Measurements from ENCODE around the gene DEFB131B.
"Not testable (repeated sequence)": the region's sequence is repeated elsewhere in the genome, so short reads cannot be mapped to it uniquely, and the experiment has no call there.

DEFB131B gene

DNA sequence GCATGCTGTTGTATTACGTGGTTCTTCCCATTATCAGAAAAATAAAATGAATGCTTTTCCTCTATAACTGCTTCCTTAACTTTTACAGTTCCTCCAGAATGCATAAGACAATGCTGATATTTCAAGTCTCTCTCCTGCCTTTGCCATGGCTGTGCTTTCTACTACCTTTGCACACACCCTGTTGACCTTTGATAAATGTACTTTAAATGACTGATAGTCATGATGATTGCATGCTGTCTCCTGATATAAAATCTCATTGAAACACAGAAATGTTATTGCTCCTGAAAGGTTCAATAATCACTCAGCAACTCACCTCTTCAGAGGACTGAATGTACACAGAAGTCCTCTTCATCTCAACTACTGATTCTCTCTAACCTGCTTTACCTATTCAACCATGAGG, at the start of gene DEFB131B:
TSS of gene DEFB131B (plus strand) at position 395 of the 400 bp plus-strand sequence. CDS start at position 395, 0 bp downstream.
- DNase-seq (ENCODE audit: low spot score) = not testable (repeated sequence)

DNA sequence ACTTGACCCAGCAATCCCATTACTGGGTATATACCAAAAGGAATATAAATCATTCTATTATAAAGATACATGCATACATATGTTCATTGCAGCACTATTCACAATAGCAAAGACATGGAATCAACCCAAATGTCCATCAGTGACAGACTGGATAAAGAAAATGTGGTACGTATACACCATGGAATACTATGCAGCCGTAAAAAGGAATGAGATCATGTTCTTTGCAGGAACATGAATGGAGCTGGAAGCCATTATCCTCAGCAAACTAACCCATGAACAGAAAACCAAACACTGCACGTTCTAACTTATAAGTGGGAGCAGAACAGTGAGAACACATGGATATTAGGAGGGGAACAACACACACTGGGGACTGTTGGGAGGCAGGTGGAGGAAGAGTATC, 49.0 kb upstream of the DEFB131B start:
- not testable (repeated sequence) for DNase-seq (ENCODE audit: low spot score)

GRCh38 chr11:71829686-71830085, 48.6 kb upstream of the DEFB131B start:
- not testable (repeated sequence) for DNase-seq (ENCODE audit: low spot score)

- not testable (repeated sequence) for DNase-seq (ENCODE audit: low spot score)
Observed at GRCh38 chr11:71832811-71833210, 45.4 kb upstream of the DEFB131B start, which contains the start of gene DEFB108B. TSS of gene DEFB108B (plus strand) at chr11:71833200. CDS start at chr11:71833200, 0 bp downstream.

DNA sequence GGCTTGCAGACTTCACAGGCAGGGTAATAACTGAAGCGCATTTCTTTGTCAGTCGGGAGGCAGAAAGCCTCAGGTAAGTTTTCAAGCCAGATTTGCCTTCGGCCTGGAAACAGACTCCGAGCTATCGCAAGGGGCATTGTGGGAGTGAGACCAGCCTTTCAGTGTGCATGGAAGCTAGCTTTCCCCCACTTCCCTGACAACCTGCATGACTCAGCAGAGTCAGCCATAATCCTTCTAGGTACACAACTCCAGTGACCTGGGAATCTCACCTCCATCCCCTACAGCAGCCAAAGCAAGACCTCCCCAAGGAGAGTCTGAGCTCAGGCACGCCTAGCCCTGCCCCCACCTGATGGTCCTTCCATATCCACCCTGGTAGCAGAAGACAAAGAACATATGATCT, 35.5 kb upstream of the DEFB131B start:
- not testable (repeated sequence) for DNase-seq (ENCODE audit: low spot score)

DNA sequence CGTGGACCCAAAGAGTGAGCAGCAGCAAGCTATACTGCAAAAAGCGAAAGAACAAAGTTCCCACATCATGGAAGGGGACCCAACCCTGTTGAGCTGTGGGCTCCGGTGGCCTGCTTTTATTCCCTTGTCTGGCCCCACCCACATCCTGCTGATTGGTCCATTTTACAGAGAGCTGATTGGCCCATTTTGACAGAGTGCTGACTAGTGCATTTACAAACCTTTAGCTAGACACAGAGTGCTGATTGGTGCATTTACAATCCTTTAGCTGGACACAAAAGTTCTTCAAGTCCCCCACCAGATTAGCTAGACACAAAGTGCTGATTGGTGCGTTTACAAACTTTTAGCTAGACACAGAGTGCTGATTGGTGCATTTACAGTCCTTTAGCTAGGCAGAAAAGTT, 34.9 kb upstream of the DEFB131B start:
- DNase-seq (ENCODE audit: low spot score) = not testable (repeated sequence)

- no peak for DNase-seq (ENCODE audit: low spot score)
Observed at GRCh38 chr11:71843858-71844257, 34.4 kb upstream of the DEFB131B start.

DNA sequence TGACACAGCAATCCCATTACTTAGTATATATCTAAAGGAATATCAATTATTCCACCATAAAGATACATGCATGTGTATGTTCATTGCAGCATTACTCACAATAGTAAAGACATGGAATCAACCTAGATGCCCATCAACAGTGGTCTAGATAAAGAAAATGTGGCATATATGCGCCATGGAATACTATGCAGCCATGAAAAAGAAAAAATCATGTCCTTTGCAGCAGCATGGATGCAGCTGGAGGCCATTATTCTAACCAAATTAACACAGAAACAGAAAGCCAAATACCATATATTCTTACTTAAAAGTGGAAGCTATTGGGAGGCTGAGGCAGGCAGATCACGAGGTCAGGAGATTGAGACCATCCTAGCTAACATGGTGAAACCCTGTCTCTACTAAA, 24.4 kb upstream of the DEFB131B start:
- DNase-seq (ENCODE audit: low spot score) = not testable (repeated sequence)

DNA sequence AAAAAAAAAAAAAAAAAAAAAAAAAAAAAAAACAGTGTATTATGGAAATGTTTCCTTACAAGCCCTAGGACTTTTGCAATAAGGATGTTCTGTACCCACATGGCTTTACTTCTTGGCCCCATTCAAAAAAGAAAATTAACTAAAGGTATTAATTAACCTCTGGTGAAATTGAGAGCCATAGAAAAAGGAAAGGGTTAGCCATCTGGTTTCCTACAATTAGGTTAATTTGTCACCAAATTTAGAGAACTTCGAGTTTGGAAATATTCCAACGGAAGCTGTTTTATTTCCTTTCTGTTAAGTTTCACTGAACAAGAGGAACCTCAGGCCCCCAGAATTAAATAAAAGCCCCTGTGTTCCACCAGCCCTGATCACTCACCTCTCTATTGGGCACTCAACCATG, 22.4 kb upstream of the DEFB131B start:
- DNase-seq (ENCODE audit: low spot score) = not testable (repeated sequence)

DNA sequence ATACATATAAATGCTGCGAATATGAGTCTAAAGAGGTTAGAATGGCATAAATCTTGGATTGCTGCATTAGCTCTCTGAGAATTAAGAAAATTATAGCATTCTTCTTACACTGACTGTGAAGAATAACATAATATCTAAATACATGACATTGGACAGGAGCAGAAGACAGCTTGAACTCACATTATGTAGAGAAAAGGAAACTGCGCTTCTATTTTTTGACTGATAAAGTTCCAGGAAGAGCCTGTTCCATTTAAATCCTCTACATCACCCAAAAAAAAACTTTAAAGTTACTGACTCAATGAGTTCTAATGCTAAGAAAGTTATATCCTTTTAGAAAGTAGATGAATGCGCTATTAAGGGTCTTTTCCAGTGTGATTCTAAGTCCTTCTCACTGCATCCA, 17.4 kb upstream of the DEFB131B start:
- not testable (repeated sequence) for DNase-seq (ENCODE audit: low spot score)

DNA sequence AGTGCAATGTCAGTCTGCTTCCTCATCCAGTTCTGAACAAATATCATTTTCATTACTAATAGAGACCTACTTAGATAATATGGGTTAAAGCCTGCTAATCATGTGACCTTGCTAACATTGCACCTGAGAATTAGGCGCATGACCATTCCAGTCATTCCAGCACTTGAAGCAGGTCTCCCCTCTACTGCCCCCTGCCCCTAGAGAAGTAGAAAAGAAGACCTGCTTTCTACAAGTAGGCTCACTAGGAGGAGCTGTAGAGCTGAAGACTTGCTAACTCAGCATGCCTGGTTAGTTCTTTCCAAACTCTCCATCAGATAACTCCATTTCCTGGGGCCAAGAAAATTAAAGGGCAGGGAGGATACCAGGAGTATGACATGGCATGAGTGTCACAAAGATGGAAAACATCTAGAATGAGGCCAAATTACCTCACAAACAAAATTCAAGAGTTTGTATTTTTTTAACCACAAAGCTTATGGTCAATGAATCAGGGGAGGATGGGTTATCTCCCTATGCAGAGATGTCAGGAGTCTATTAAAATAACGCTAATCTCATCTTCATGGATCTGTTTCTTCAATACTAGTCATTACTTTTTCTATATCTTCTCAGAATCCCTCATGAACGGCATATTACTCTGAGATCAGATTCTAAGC, 14.2 kb upstream of the DEFB131B start:
- DNase-seq (ENCODE audit: low spot score) = peak; percentile 23

DNA sequence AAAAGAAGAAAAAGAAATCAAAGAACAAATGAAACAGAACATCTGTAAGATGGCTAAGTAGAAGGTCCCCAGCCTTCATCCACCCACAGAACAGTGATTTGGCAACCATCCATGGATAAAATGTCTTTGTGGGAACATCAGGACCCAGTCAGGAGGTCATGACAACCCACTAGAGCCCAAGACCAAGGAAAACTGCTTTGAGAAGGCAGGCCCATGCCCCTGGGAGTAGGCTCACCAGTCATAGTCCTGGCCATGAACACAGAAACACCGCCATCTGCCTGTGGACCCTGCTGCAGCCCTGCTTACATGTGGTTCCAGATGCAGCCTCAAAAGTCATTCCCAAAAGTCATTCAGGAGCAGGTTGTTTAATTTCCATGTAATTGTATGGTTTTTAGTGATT, 11.0 kb upstream of the DEFB131B start:
- DNase-seq (ENCODE audit: low spot score) = not testable (repeated sequence)

DNA sequence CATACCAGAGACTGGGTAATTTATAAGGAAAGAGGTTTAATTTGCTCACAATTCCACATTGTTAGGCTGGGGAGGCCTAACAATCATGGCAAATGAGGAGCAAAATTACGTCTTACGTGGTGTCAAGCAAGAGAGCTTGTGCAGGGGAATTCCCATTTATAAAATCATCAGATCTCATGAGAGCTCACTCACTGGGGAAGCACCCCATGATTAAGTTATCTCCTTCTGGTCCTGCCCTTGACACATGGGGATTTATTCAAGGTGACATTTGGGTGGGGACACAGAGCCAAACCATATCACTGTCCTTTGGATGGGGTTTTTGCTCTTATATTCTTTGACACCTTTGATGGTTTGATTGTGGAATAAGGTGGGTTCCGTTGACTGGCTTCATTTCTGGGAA, 8.3 kb upstream of the DEFB131B start:
- DNase-seq (ENCODE audit: low spot score) = not testable (repeated sequence)

- not testable (repeated sequence) for DNase-seq (ENCODE audit: low spot score)
Observed at GRCh38 chr11:71870661-71871060, 7.6 kb upstream of the DEFB131B start.

DNA sequence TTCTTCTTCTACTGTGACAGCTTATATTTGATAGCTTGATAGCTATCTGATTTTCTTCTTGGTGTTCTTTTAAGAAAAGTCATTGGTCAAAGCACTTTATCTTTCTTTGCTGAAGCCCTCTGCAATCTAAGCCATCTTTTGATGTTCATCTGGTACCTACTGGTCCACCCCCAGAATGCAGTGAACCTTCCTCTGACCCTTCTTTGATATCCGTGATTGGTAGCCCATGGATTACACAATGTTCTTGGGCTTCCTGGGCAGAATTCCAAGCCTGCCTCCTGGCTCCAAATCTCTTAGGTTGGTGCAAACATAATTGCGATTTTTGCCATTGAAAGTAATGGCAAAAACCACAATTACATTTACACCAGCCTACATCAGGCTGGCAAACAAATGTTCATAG, 2.0 kb upstream of the DEFB131B start:
- DNase-seq (ENCODE audit: low spot score) = not testable (repeated sequence)

DNA sequence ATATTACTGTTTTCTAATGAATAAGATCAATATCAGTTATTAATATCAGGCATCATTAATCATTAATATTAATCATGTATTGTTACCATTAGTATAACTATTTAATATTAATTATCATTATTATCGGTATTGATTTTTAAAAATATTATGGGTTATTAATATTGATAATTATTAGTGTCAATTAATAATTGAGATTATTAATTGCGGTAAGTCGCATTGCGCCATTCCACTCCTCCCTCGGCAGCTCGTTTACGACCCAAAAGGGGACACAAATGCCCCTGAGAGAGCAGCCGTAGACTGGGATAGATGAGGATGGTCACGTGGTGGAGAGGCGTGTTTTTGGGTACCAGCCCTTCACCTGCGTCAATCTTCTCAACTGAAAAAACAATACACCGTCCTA, 7.6 kb downstream of the DEFB131B start:
- not testable (repeated sequence) for DNase-seq (ENCODE audit: low spot score)

GRCh38 chr11:71888335-71889010, 10.2 kb downstream of the DEFB131B start:
- DNase-seq (ENCODE audit: low spot score) = not testable (repeated sequence)

GRCh38 chr11:71889181-71889872, 11.1 kb downstream of the DEFB131B start:
- DNase-seq (ENCODE audit: low spot score) = not testable (repeated sequence)

DNA sequence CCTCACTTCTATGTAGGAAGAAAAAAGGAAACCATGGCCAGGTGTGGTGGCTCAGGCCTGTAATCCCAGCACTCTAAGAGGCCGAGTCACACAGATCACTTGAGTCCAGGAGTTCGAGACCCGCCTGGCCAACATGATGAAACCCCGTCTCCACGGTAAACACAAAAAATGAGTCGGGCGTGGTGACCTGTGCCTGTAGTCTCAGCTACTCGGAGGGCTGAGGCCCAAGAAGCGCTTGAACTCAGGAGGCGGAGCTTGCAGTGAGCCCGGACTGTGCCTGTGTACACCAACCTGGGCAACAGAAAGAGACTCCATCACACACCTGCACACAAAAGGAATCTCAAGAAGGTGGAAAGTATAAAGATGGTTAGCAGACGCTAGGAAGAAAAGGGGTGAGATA, 17.7 kb downstream of the DEFB131B start:
- DNase-seq (ENCODE audit: low spot score) = no peak

DNA sequence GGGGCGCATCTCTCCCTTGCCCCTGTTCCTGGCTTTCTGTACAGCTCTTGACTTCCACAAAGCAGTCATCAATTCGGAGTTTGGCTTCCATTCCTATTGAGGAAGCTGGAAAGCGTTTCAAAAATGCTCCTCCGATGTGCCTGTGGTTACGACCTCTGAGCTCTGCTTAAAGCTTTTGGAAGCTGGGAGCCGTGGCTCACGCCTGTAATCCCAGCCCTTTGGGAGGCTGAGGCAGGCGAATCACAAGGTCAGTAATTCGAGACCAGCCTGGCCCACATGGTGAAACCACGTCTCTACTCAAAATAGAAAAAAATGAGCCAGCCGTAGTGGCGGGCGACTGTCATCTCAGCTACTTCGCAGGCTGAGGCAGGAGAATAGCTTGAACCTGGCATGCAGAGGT, 22.9 kb downstream of the DEFB131B start:
- DNase-seq (ENCODE audit: low spot score) = not testable (repeated sequence)

GRCh38 chr11:71908218-71908617, 30.0 kb downstream of the DEFB131B start:
- no peak for DNase-seq (ENCODE audit: low spot score)

DNA sequence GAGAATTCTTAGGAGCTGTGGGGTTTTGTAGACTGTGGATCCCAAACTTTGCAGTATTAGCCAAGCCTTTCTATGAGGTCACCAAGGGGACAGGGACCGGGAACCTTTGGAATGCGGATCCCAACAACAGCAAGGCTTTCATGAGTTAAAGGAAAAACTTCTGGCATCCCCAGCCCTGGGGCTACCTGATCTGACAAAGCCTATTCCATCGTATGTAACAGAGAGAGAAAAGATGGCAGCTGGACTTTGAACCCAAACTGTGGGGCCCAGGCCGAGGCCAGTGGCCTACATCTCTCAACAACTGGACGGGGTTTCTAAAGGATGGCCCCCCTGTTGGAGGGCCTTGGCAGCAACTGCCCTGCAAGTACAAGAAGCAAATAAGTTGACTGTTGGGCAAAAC, 32.5 kb downstream of the DEFB131B start:
- DNase-seq (ENCODE audit: low spot score) = not testable (repeated sequence)

Measured in CD4-positive, alpha-beta T cell treated with Interleukin-15 for 4 hours (primary cell).